ENCODE results near the gene DPRX. TPM values are rescaled to one million over a fixed set of nuclear protein-coding genes. Genes with fewer than 3 reads are reported as not detected.

Gene DPRX
- total RNA-seq, 1 donor from 2014 or later = not detected

DNA sequence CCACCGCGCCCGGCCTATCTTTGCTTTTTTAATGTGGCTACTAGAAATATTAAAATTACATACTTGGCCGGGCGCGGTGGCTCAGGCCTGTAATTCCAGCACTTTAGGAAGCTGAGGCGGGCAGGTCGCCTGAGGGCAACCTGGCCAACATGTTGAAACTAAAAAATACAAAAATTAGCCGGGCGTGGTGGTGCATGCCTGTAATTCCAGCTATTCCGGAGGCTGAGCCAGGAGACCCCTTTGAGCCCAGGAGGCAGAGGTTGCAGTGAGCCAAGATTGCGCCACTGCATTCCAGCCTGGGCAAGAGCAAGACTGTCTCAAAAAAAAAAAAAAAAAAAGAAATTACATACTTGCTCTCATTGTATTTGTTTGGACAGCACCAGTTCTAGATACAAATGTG, 34.8 kb upstream of the DPRX start:
- Histone ChIP-seq H3K36me3 (ENCODE audit: insufficient read depth, low read length) (no peaks in the 10 kb centered on the region), H3K4me2 (ENCODE audit: low read length) (no peak overlapping the region), H3K4me3 (ENCODE audit: insufficient read depth, low read depth, low read length) (no peak overlapping the region), H3K9me3 (ENCODE audit: insufficient read depth, low read depth, low read length) (no peaks in the 10 kb centered on the region), H2AFZ (ENCODE audit: low read depth, low read length) (no peak overlapping the region), H3K27ac (ENCODE audit: low read depth, low read length) (no peak overlapping the region), H3K9ac (ENCODE audit: low read length) (no peak overlapping the region), H3K27me3 (ENCODE audit: insufficient read depth, low read length) (no peaks in the 10 kb centered on the region), H3K4me1 (ENCODE audit: insufficient read depth, low read length) (no peaks in the 10 kb centered on the region), H4K20me1 (ENCODE audit: insufficient read depth, low read length) (no peaks in the 10 kb centered on the region), H3K79me2 (ENCODE audit: insufficient read depth, low read length) (no peaks in the 10 kb centered on the region)
- DNase-seq (ENCODE audit: low read depth) = no peak
- Mint-ChIP-seq H3K27me3 (ENCODE audit: low read depth, unreplicated experiment) (peaks cover 3% of the 10 kb centered on the region), H3K9me3 (ENCODE audit: unreplicated experiment) (peaks cover 2% of the 10 kb centered on the region), H3K4me3 (ENCODE audit: unreplicated experiment) (no peak overlapping the region), H3K36me3 (ENCODE audit: low read depth, unreplicated experiment) (no peaks in the 10 kb centered on the region), H3K4me1 (ENCODE audit: low read depth, unreplicated experiment) (no peaks in the 10 kb centered on the region), H3K27ac (ENCODE audit: unreplicated experiment) (no peak overlapping the region)
- TF ChIP-seq, protein P1, sequence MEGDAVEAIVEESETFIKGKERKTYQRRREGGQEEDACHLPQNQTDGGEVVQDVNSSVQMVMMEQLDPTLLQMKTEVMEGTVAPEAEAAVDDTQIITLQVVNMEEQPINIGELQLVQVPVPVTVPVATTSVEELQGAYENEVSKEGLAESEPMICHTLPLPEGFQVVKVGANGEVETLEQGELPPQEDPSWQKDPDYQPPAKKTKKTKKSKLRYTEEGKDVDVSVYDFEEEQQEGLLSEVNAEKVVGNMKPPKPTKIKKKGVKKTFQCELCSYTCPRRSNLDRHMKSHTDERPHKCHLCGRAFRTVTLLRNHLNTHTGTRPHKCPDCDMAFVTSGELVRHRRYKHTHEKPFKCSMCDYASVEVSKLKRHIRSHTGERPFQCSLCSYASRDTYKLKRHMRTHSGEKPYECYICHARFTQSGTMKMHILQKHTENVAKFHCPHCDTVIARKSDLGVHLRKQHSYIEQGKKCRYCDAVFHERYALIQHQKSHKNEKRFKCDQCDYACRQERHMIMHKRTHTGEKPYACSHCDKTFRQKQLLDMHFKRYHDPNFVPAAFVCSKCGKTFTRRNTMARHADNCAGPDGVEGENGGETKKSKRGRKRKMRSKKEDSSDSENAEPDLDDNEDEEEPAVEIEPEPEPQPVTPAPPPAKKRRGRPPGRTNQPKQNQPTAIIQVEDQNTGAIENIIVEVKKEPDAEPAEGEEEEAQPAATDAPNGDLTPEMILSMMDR (IDR thresholded peaks at IDR 0.05; ENCODE audit: insufficient read depth, low read depth, low read length) = no peak
- no peak for TF ChIP-seq EZH2 (IDR thresholded peaks at IDR 0.05; ENCODE audit: insufficient read depth, low read length)
- no peak for FAIRE-seq

DNA sequence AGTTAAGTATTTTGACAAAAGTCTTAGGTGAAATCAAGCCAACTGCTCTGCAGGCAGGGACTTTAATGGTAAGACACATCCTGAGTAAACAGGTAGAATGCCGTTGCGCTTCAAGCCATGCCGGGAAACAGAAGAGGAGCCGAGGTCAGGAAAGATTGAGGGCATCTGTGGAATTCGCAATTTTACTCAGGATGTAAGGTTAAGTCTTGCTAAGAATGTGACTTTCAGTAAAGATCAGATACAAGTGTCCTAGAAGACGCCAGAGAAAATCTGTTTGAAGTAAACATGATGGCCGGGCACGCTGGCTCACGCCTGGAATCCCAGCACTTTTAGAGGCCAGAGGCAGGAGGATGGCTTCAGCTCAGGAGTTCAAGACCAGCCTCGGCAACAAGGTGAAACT, 33.4 kb upstream of the DPRX start:
- H3K27ac Mint-ChIP-seq (ENCODE audit: unreplicated experiment) = no peak overlapping the region
- Histone ChIP-seq H3K9ac (ENCODE audit: low read length) (no peak overlapping the region), H3K4me1 (ENCODE audit: insufficient read depth, low read length) (no peaks in the 10 kb centered on the region), H3K79me2 (ENCODE audit: insufficient read depth, low read length) (no peaks in the 10 kb centered on the region), H3K9me3 (ENCODE audit: insufficient read depth, low read depth, low read length) (no peaks in the 10 kb centered on the region), H3K36me3 (ENCODE audit: insufficient read depth, low read length) (no peaks in the 10 kb centered on the region), H3K27me3 (ENCODE audit: insufficient read depth, low read length) (no peaks in the 10 kb centered on the region), H4K20me1 (ENCODE audit: insufficient read depth, low read length) (no peaks in the 10 kb centered on the region), H3K4me3 (ENCODE audit: insufficient read depth, low read depth, low read length) (no peak overlapping the region), H3K27ac (ENCODE audit: low read depth, low read length) (no peak overlapping the region), H3K4me2 (ENCODE audit: low read length) (no peak overlapping the region), H2AFZ (ENCODE audit: low read depth, low read length) (no peak overlapping the region)
- no peak for DNase-seq (ENCODE audit: low read depth)
- peaks cover 2% of the 10 kb centered on the region for H3K9me3 Mint-ChIP-seq (ENCODE audit: unreplicated experiment)
- no peaks in the 10 kb centered on the region for H3K36me3 Mint-ChIP-seq (ENCODE audit: low read depth, unreplicated experiment)
- no peaks in the 10 kb centered on the region for H3K4me1 Mint-ChIP-seq (ENCODE audit: low read depth, unreplicated experiment)
- H3K4me3 Mint-ChIP-seq (ENCODE audit: unreplicated experiment) = no peak overlapping the region
- no peak for FAIRE-seq
- TF ChIP-seq EZH2 (IDR thresholded peaks at IDR 0.05; ENCODE audit: insufficient read depth, low read length) = no peak
- TF ChIP-seq, protein P1 (IDR thresholded peaks at IDR 0.05; ENCODE audit: insufficient read depth, low read depth, low read length) = no peak
- H3K27me3 Mint-ChIP-seq (ENCODE audit: low read depth, unreplicated experiment) = peaks cover 3% of the 10 kb centered on the region

DNA sequence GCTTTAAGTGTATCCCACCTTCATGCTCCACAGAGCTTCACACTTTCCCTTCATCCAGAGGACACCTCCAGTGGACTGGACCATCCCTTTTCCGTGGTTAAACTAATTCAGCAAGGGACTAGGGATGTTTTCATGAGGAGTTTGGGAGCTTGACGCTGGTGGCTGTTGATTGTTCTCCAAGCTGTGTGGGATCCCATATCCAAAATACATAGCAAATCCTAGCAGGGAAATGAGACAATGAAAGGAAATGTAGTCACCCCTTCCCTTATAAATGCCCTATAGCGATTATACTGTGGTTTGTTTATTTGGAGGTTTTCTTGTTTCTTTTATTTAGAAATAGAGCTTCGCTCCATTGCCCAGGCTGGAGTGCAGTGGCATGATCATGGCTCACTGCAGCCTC, 31.6 kb upstream of the DPRX start:
- H3K9me3 ChIP-seq (ENCODE audit: insufficient read depth, low read depth, low read length) = peaks cover 3% of the 10 kb centered on the region
- H3K9me3 Mint-ChIP-seq (ENCODE audit: unreplicated experiment) = peaks cover 2% of the 10 kb centered on the region
- H3K9ac ChIP-seq (ENCODE audit: low read length) = no peak overlapping the region
- no peaks in the 10 kb centered on the region for H3K36me3 ChIP-seq (ENCODE audit: insufficient read depth, low read length)
- no peak overlapping the region for H3K4me3 ChIP-seq (ENCODE audit: insufficient read depth, low read depth, low read length)
- H3K4me1 Mint-ChIP-seq (ENCODE audit: low read depth, unreplicated experiment) = no peaks in the 10 kb centered on the region
- no peak overlapping the region for H2AFZ ChIP-seq (ENCODE audit: low read depth, low read length)
- no peaks in the 10 kb centered on the region for H3K4me1 ChIP-seq (ENCODE audit: insufficient read depth, low read length)
- DNase-seq (ENCODE audit: low read depth) = no peak
- H4K20me1 ChIP-seq (ENCODE audit: insufficient read depth, low read length) = no peaks in the 10 kb centered on the region
- no peaks in the 10 kb centered on the region for H3K27me3 ChIP-seq (ENCODE audit: insufficient read depth, low read length)
- no peaks in the 10 kb centered on the region for H3K36me3 Mint-ChIP-seq (ENCODE audit: low read depth, unreplicated experiment)
- TF ChIP-seq EZH2 (IDR thresholded peaks at IDR 0.05; ENCODE audit: insufficient read depth, low read length) = no peak
- TF ChIP-seq, protein P1 (IDR thresholded peaks at IDR 0.05; ENCODE audit: insufficient read depth, low read depth, low read length) = no peak
- H3K27ac ChIP-seq (ENCODE audit: low read depth, low read length) = no peak overlapping the region
- no peaks in the 10 kb centered on the region for H3K79me2 ChIP-seq (ENCODE audit: insufficient read depth, low read length)
- no peak overlapping the region for H3K4me2 ChIP-seq (ENCODE audit: low read length)
- peaks cover 2% of the 10 kb centered on the region for H3K27me3 Mint-ChIP-seq (ENCODE audit: low read depth, unreplicated experiment)
- no peak overlapping the region for H3K4me3 Mint-ChIP-seq (ENCODE audit: unreplicated experiment)
- no peak overlapping the region for H3K27ac Mint-ChIP-seq (ENCODE audit: unreplicated experiment)
- FAIRE-seq = no peak

Measured in astrocyte (in vitro differentiated cells and primary cell).